Loucy (cell line): ENCODE measurements around the gene CTSL.

Source experiments
- EZH2phosphoT487 ChIP-seq: fragments of 200-600 bp; IDR thresholded peaks from 2 replicates; pipeline ENCODE4 v1.6.1; 2018; ENCODE audit warnings: antibody characterized with exemption, mild to moderate bottlenecking, moderate library complexity, borderline replicate concordance
- TF ChIP-seq, protein P1 (sequence below): fragments of 200-600 bp; sonication (generic); conservative IDR thresholded peaks from 2 replicates; pipeline ENCODE4 v1.5.1; 2014; ENCODE audit warnings: mild to moderate bottlenecking, antibody characterized with exemption, low read length

GRCh38 chr9:87684627-87685219, 41.2 kb upstream of the CTSL start:
- TF ChIP-seq, protein P1, sequence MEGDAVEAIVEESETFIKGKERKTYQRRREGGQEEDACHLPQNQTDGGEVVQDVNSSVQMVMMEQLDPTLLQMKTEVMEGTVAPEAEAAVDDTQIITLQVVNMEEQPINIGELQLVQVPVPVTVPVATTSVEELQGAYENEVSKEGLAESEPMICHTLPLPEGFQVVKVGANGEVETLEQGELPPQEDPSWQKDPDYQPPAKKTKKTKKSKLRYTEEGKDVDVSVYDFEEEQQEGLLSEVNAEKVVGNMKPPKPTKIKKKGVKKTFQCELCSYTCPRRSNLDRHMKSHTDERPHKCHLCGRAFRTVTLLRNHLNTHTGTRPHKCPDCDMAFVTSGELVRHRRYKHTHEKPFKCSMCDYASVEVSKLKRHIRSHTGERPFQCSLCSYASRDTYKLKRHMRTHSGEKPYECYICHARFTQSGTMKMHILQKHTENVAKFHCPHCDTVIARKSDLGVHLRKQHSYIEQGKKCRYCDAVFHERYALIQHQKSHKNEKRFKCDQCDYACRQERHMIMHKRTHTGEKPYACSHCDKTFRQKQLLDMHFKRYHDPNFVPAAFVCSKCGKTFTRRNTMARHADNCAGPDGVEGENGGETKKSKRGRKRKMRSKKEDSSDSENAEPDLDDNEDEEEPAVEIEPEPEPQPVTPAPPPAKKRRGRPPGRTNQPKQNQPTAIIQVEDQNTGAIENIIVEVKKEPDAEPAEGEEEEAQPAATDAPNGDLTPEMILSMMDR = peak; percentile 47
- no peak for TF ChIP-seq EZH2phosphoT487
